HG03280 (cell line): ENCODE results near the gene KIAA2012.

Experiments used
- ATAC-seq: cut with Tn5 transposase; IDR thresholded peaks from one replicate; pipeline ENCODE4 v1.9.1; 2021; ENCODE audit warnings: mild to moderate bottlenecking, moderate library complexity; ENCODE audit not compliant: unreplicated experiment

The KIAA2012 gene

DNA sequence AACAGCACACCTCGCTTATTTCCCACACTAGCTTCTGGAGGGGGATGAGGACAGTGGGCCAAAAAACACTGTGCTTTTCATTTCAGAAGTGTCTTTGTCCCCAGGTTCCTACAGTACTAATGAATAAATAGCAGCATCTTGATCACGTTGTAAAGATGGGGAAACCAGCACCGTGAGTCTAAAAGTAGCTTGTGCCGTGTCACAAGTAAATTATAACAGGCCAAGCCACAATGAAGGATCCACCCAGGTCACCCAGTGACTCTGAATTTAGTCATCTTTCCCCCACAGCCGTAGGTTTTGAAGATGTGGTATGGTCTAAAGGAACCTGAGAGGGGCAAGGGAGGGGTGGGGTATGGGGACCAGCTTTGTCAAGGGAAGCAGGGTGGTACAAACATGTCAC, 30.6 kb upstream of the KIAA2012 start:
- no peak for ATAC-seq

DNA sequence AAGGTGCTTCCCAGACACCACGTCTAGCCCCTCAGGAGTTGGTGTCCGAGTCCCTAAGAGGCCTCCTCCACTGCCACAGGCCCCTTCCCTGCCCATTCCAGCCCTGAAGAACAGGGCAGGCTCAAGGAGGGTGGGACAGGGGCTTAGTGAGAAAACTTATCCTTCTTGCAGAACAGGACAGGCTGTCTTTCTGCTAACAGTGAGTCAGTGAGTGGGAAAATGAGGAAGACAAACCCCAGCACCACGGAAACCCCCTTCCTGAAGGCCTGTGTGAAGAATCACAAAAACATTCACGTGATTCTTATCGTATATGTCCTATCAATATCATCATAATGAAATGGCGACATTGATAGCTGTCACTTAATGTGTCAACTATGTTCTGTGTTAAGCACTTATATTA, 29.6 kb upstream of the KIAA2012 start:
- ATAC-seq, result no peak

DNA sequence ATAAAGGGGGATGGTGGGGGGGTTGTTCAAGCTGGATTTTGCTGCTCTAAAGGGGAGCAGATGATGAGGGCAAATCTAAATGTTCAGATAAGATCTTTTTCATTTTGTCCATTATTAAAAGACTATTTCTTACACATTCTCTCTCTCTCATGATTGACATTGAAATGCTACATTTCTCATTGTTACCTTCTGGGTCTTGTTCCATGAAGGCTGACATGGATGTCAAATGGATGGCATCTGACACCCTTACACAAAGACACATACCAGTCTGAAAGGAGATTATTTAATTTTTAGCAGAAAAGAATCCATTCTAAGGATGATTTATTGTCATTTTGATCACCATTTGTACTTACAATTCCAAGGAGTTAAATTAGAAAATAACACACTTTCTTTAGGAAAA, 28.3 kb upstream of the KIAA2012 start:
- ATAC-seq, result no peak

DNA sequence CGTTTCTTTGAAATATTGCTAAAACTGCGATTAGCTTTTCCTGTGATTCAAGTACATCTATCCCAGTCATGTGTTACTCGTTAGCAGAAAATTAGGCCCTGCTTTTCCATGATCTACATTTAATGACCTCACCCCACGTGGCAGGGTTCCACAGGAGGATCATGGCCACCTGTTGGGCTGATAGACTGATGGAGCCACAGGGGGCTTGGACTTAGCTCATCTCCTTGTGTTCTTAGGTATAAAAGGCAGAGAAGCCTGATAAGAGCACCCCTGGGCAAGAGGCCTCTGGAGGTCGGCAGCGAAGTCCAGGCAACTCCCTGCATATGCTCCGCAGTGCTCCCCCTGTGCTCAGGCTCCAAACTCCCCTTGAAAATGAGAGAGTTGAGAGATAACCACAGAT, 26.5 kb upstream of the KIAA2012 start:
- no peak for ATAC-seq

DNA sequence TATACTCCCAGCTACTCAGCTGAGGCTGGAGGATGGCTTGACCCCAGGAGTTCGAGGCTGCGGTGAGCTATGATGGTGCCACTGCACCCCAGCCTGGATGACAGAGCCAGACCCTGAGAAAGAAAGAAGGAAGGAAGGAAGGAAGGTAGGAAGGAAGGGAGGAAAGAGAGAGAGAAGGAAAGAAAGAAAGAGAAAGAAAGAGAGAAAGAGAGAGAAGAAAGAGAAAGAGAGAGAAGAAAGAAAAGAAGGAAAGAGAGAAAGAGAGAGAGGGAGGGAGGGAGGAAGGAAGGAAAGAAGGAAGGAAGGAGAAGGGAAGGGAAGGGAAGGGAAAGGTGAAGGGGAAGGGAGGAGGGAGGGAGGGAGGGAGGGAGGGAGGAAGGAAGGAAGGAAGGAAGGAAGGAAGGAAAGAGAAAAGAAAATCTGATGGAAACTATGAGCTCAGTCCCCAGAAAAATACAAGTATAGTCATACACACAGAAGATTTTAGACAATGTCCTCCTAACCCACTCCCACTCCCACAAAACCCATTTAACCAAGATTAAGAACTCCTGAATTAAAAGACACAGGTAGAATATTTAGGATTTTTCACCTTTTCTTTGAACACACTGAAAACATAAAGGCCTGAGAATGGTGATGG, 23.8 kb upstream of the KIAA2012 start:
- ATAC-seq, result no peak

DNA sequence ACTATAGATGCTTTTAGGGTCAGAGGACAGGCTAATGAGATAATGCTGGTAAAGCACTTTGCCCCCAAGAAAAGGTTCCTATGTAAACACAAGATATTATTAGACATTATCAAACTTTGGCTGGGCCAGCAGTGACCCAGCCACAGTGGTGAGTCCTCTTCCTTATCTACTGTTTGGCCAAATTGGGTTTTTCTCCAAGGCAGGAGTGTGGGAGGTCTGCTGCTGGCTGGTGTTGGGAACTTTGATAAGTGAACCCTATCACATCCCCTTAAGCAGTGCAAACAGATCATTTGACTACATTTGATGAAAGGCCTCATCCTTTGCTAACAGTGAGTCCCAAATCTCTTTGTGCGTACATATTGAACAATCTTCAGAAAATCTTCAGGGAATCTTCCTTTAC, 23.2 kb upstream of the KIAA2012 start:
- ATAC-seq, result no peak

DNA sequence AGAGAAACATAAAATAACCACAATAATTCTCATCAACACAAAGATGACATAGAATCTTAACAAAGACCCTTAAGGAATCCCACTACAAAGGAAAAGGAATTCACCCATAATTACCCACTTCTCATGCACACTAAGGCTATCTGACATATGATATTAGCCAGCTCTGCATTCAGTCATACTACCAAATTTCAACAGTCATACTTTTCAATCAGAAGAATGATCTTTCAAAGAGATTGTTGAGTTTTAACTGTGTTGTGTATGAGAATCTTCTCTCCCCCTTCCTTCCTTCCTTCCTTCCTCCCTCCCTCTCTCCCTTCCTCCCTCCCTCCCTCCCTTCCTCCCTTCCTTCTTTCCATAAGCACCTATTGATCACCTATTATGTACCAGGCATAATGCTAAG, 22.4 kb upstream of the KIAA2012 start:
- ATAC-seq, result no peak

DNA sequence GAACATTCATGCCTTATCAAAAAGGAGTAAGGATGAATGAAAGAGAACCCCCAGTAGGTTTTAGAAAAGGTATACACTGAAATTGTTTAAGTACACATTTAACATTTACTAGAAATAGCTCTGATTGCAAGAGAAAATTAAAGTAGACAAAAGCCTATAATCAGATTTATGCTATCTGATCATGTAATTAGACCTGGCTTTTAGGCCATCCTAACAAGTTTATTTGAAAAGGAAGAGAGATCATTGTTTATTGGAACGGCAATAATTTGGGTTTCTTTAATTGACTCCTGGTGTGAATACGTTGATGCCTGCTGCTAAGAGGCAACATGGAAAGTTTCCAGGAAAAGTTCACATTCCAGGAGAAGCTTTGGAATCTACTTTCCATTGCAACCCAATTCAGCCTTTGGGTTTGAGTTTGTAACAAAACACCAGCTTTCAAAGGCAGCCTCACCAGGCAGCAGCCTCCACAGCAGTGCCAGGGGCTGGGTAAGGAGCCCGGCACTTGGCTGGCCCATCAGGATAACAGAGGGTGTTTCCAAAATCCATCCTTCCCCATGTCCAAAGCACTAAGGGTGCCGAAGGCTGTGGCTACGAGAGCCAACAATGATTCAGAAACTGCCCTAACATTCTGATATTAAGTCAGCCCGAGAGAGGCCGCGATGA, 21.4 kb upstream of the KIAA2012 start:
- ATAC-seq, result no peak

DNA sequence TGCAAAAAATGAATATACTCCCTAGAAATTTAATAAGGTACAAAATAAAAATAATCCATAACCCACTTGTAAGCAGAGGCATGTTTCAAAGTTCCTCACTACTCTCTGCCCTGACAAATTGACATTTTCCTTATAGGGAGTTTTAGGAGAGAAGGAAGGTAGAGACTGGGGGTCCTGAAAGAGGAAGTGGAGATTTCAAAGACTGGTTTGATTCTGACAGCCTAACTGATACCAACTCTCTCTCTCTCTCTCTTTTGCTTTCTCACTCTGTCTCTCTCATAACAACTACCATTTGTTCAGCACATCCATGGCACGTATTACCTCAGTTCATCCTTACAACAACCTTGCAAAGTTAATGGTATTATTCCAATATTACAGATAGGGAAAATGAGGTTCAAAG, 20.8 kb upstream of the KIAA2012 start:
- ATAC-seq, result no peak

DNA sequence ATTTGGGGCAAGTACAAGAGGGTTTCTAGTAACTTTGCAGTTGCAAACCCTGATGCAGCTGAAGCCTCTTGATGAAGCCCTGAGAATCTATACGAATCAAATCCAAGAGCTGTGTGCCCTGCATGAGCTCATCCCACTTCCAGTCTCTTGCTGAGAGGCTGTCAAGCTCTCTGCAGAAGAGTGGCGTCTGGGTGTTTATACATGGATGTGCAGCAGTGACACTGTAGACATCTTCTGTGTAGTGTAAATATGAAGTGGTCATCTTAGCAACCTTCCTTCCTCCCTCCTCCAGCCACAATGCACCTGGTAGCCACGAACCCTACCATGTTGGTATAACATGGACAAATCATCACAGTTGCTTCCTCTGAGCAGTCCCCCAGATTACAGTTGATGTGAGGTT, 18.4 kb upstream of the KIAA2012 start:
- ATAC-seq, result no peak

DNA sequence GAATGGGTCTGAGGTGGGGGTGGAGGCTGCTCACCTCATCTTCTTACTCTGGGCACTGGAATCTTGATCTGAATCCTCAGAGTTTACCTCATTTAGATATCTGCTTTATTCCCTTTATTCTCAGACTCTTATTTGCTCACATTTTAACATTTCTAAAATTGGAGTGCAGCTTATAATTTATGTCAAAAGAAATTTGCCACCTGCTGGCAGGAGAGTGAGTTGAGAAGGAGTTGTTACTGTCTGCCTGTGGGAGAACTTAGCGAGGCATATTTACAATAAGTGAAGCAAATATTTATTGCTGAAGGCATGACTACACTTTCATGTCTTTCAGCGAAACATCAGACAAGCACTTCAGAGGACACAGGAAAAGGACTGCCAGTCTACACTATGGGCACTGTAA, 16.4 kb upstream of the KIAA2012 start:
- ATAC-seq, result no peak

DNA sequence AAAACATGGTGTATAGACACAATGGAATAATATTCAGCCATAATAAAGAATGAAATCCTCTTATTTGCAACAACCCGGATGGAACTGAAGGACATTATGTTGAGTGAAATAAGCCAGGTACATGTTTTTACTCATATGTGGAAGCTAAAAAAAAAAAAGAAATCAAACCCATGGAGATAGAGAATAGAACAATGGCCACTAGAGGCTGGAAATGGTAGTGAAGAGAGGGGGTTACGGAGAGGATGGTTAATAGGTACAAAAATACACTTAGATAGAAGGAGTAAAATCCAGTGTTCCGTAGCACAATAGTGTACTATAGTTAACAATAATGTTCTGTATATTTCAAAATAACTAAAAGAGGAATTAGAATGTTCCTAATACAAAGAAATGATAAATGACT, 12.8 kb upstream of the KIAA2012 start:
- no peak for ATAC-seq

DNA sequence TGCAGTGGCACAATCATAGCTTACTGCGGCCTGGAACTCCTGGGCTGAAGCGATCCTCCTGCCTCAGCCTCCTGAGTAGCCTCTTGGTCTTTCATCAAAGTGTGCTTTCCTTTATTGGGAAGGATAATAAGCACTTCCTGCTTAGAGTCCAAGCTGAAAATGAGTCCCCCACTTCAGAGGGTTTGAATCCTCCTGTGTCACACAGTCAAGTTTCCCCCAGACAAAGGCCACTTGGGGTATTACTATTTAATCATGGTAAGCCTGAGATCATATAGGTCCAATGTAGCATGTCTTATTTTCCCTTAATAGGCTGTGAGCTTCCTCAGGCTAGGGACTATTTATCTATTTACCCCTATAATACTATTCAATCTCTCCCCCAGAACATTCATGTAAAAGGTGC, 11.4 kb upstream of the KIAA2012 start:
- ATAC-seq, result no peak

DNA sequence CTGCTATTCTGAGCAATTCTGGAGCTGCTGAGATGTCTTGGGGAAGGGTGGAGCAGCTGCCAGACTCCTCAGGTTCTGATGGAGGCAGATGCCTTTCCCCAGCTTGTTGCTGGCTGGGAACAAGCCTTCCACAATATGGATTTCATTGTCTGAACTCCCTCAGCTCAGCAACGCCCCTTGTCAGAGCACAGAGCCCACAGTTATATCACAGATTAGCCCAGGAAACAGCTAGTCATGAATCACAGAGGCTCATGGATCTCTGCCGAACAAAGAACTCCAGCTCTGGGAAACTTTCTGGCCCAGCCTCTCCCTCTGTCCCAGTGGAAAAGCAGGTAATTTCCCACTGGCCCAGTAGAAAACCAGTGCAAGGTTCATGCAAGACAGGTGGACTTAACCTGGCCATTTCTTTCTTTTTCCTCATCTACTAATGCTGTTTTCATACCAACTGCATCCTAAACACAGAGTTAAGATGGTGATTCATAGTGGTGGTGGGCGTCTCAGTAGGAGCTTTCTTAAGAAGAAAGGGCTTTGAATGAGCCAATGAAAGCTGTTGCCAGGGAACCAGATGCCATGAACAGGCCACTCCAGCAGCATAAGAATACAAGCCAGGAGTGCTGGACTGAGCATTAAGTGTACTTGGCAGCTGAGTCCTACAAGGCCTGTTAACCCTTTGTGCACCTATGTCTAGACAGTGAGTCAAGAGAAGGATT, 8.7 kb upstream of the KIAA2012 start:
- ATAC-seq, result no peak

DNA sequence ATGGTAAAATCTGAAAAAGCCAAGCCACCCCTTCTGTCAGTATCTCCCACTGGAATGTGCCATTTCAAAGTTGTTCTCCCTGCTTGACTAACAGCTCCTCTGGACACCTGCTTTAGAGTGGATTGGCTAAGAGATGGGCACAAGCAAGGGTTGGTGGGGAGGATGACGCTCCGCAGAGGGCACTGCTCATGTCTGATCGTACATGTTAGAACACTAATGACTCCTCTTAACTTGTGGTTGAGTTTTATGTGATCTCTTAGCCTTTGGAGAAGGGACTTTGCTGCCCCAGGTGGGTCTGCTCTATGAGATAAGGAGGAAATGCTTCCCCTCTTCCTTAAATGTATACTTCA, 8.2 kb upstream of the KIAA2012 start:
- no peak for ATAC-seq

DNA sequence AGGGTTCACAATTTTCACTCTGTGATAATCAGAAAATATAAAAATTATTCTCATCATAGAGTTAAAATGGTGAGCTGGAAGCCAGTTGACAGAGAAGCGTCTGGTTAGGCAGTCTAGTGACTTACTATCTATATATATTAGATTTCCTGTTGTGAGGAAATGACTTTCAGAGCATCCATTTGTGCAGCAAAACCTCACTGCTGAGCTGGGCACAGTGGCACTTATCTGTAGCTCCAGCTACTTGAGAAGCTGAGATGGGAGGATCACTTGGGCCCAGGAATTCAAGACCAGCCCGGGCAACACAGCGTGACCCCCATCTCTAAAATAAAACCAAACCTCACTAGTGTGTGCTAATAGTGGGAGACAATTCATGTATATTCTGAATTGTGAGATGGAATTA, 7.2 kb upstream of the KIAA2012 start:
- no peak for ATAC-seq

DNA sequence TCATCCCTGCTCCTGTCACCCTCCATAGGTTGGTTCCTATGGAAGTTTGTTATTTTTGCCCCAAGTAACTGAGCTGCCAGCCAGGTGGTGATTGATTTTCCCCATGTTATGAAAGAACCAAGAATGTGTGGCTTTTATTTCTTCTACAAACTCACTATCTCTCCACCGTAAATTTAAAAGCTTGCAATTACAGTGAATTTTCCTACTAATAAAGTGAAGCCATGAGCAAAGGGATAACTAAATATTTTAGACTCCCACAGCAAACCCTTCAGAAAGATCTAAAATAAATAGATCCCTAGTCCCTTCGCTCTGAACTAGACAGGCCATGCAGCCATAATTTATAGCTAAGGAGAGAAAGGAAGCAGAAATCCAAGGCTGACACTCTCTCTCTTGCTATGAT, 6.2 kb upstream of the KIAA2012 start:
- no peak for ATAC-seq

DNA sequence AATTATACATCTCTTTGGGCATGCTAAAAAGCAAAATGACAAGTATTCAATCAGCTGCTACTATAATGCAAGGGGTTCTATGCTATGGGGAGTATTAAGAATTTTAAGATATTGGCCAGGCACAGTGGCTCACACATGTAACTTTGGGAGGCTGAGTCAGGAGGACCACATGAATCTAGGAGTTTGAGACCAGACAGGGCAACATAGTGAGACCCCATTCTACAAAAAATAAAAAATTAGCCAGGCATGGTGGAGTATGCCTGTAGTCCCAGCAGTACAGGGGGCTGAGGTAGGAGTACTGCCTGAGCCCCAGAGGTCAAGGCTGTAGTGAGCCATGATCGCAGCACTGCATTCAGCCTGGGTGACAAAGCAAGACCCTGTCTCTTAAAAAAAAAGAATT, 5.5 kb upstream of the KIAA2012 start:
- ATAC-seq, result no peak

DNA sequence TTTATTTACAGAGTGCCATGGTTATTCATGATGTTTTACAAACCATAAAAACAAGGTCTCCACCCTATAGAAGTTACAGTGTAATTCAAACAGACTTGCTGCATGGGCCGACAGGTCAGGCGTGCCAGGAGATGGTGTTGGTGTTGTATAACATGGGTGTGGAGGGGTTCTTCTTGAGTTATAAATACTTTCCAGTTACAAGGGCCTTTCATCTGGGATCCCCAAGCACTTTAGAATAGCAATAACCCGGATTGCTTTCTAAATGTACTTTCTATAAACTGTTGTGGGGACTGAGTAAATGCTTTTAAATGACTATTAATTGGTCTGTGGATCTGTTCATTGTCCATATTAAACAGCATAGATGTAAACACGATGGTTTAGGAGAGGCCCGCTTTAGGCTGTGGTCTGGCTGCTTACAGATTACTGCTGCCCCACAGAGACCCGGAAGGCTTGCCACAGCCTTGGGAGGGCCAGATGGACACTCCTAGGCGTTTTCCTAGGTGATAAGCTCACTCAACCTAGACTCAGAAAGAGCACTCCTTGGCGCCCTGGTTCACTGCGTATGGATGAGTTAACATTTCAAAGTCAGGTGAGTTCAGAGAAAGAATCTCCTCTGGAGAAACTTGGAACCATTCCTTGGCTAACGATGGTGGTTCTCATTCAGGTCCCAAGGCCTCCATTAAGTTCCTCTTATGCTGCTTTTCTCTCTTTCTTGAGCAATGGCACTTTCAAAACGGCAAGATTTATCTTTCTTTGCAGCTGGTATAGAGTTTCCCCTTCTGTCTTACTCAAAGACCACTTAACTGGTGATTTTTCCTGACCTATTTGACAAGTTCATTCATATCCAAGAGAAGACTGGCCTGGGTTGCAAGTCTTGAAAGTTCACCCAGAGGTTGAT, 3.6 kb upstream of the KIAA2012 start:
- no peak for ATAC-seq

DNA sequence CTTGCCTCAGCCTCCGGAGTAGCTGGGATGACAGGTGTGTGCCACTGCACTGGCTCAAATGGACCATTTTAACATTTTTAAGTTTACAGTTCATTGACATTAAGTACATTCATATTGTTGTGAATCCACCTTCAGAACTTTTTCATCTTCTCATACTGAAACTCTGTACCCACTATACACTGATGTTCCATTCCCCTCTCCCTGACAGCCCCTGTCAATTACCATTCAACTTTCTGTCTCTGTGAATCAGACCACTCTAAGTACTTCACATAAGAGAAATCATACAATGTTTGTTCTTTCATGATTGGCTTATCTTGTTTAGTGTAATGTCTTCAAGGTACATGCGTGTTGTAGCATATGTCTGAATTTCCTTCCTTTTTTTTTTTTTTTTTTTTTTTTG, 1.9 kb upstream of the KIAA2012 start:
- no peak for ATAC-seq

DNA sequence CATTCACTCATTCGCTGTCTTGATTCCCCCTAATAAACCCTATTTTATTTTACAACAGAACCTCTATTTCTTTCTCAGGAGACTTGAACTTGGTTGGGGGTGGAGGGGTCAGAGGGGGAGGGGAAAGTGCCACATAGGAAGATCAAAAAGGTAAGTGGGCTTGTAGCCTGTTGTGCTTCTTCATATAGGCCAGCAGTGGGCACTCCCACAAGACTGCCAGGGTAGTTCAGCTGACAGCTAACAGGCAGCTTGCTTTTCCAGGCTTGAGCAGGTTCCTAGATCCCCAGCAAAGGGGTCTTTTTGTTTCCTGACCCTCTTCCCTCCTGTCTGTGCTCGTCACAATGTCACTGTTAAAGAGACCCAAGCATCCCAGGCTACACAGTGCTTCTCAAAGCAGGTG, 829 bp upstream of the KIAA2012 start:
- ATAC-seq, result no peak

DNA sequence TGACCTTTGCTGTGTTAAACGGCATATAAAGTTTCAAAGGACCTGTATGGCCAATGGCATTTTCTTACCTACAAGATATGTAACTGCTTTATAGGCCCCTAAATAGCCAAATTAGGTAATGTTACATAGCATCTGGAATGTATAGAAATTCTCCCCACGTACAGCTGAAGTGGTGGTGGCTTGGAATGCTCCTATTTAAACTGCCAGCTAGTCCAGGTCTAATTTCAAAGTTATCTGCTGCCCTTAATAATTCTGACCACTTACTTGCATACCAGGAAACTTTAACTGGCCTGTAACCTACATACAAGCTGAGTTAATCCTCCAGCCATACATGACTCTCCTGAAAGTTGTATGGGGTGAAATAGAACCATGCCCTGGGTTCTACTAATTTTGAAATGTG, 1.3 kb downstream of the KIAA2012 start:
- ATAC-seq, result no peak
